NCI-H510A (cell line): ENCODE data around the gene GMNC.
A peak's percentile ranks its signal among the peaks of the same experiment; 100 is the strongest.

Source experiments
- DNase-seq: peaks from one replicate; lab custom pipeline; 2025; lab: John Stamatoyannopoulos, UW

The GMNC gene

GRCh38 chr3:190848870-190849269, 13.6 kb downstream of the GMNC start:
- no peak for DNase-seq

GRCh38 chr3:190847436-190847835, 15.1 kb downstream of the GMNC start:
- DNase-seq = no peak

GRCh38 chr3:190840146-190840545, 22.3 kb downstream of the GMNC start:
- DNase-seq = no peak

- DNase-seq = no peak
Observed at GRCh38 chr3:190831225-190831624, 31.3 kb downstream of the GMNC start.

GRCh38 chr3:190830031-190830430, 32.5 kb downstream of the GMNC start:
- DNase-seq = no peak

GRCh38 chr3:190826018-190826417, 36.5 kb downstream of the GMNC start:
- no peak for DNase-seq

GRCh38 chr3:190825386-190826016, 37.0 kb downstream of the GMNC start:
- DNase-seq = no peak

GRCh38 chr3:190811775-190812480, 50.6 kb downstream of the GMNC start:
- no peak for DNase-seq

- DNase-seq = no peak
Observed at GRCh38 chr3:190810957-190811356, 51.5 kb downstream of the GMNC start.

GRCh38 chr3:190809351-190809750, 53.1 kb downstream of the GMNC start:
- no peak for DNase-seq

GRCh38 chr3:190807719-190808375, 54.6 kb downstream of the GMNC start:
- DNase-seq = peak; percentile 17
